ENCODE results near the gene RBBP8NL. TPM values are rescaled to one million over a fixed set of nuclear protein-coding genes. Genes with fewer than 3 reads are reported as not detected.

Gene RBBP8NL
- polyA plus RNA-seq, 2 of the 4 experiments (the other 2 are of a cell fraction), result not detected

- TF ChIP-seq GATA3 (IDR thresholded peaks at IDR 0.05; ENCODE audit: borderline replicate concordance), result peak; percentile 14; the same call in 1 of the 2 replicates
- TF ChIP-seq ZSCAN20 (CRISPR knock-in tag; IDR thresholded peaks at IDR 0.05), result no peak
- TF ChIP-seq RNF2 (IDR thresholded peaks at IDR 0.05; ENCODE audit: borderline replicate concordance, low read depth), result peak; percentile 65; the same call in 1 of the 2 replicates
- no peak for TF ChIP-seq NPAS2 (CRISPR knock-in tag; IDR thresholded peaks at IDR 0.05; ENCODE audit: borderline replicate concordance)
- TF ChIP-seq HOXA7 (CRISPR knock-in tag; IDR thresholded peaks at IDR 0.05), result no peak
- TF ChIP-seq TP53 (CRISPR knock-in tag; IDR thresholded peaks at IDR 0.05), result no peak
- TF ChIP-seq TFCP2L1 (CRISPR knock-in tag; IDR thresholded peaks at IDR 0.05), result no peak
- no peak for TF ChIP-seq CHD4 (IDR thresholded peaks at IDR 0.05; ENCODE audit: borderline replicate concordance)
- TF ChIP-seq EP300 (IDR thresholded peaks at IDR 0.05), result no peak
- TF ChIP-seq MAX (IDR thresholded peaks at IDR 0.05), result peak; percentile 54; the same call in 1 of the 2 replicates
- TF ChIP-seq ATOH8 (CRISPR knock-in tag; IDR thresholded peaks at IDR 0.05; ENCODE audit: low read depth), result no peak
- no peak for TF ChIP-seq HES2 (IDR thresholded peaks at IDR 0.05)
- TF ChIP-seq PHF8 (IDR thresholded peaks at IDR 0.05; ENCODE audit: borderline replicate concordance, low read depth), result 0 out of 2 replicates have a peak, but pooled peaks have one; percentile 14
- H3K4me1 ChIP-seq, result peaks cover 60% of the 10 kb centered on the region
- peak overlapping the region; percentile 97 to 99 for H3K27ac ChIP-seq
- POLR2A ChIA-PET, result interaction anchor here (0.7 to 5.0 kb wide), 4 partner anchors 9 to 63 kb away, joined by 3 to 61 read pairs (median 16); partner anchors contain the start of gene ADRM1
- FAIRE-seq (no peak), DNase-seq (ENCODE audit: low read depth in 1 of 2, low spot score in 1 of 2) (peak in 1 of 2 experiments; percentile 65), ATAC-seq (peak in 1 of 2 experiments; percentile 1; a peak in 2 of 6 replicates)
- WGBS (ENCODE audit: missing lambda C conversion rate), result 1% methylated on average over 25 of the region's 72 CpGs
- peak overlapping the region; percentile 91 for H3K4me2 ChIP-seq
- H3K4me3 ChIP-seq, result peak overlapping the region; percentile 100
- H3K9me3 ChIP-seq, result no peaks in the 10 kb centered on the region
- CTCF ChIA-PET, result interaction anchor here (6.5 to 12.6 kb wide), 4 partner anchors 9 to 65 kb away, joined by 42 to 290 read pairs (median 100); partner anchors contain the start of gene ADRM1
Observed at GRCh38 chr20:62366370-62367135, 60.8 kb downstream of the RBBP8NL start.

GRCh38 chr20:62365814-62366369 lies 61.4 kb downstream of the RBBP8NL start:
- Histone ChIP-seq H3K27ac (peak overlapping the region; percentile 97 to 99), H3K4me3 (peak overlapping the region; percentile 100), H3K9me3 (no peaks in the 10 kb centered on the region), H3K4me1 (peaks cover 60% of the 10 kb centered on the region), H3K4me2 (peak overlapping the region; percentile 91)
- ATAC-seq (peak in 1 of 2 experiments; percentile 30; a peak in 3 of 6 replicates), DNase-seq (ENCODE audit: low read depth in 1 of 2, low spot score in 1 of 2) (peak in 1 of 2 experiments; percentile 85), FAIRE-seq (no peak)
- CTCF ChIA-PET, result interaction anchor here (1.4 to 12.6 kb wide), 6 partner anchors 9 to 64 kb away, joined by 9 to 290 read pairs (median 68); partner anchors contain the start of gene ADRM1
- 8% methylated on average over 2 of the region's 10 CpGs for WGBS (ENCODE audit: missing lambda C conversion rate)
- POLR2A ChIA-PET, result interaction anchor here (0.7 to 5.0 kb wide), 5 partner anchors 8 to 62 kb away, joined by 3 to 61 read pairs (median 6); partner anchors contain the start of genes ADRM1 and RPS21
- 0 out of 3 replicates have a peak, but pooled peaks have one; percentile 17 for TF ChIP-seq BCL3 (IDR thresholded peaks at IDR 0.05)
- no peak; the same call in 1 of the 2 replicates for TF ChIP-seq GATA3 (IDR thresholded peaks at IDR 0.05; ENCODE audit: borderline replicate concordance)
- no peak for TF ChIP-seq SMC3 (IDR thresholded peaks at IDR 0.05)
- no peak for TF ChIP-seq HEYL (CRISPR knock-in tag; IDR thresholded peaks at IDR 0.05)
- no peak for TF ChIP-seq ZFP36 (IDR thresholded peaks at IDR 0.05; ENCODE audit: borderline replicate concordance, partially characterized antibody)
- no peak for TF ChIP-seq NPAS2 (CRISPR knock-in tag; IDR thresholded peaks at IDR 0.05; ENCODE audit: borderline replicate concordance)
- no peak for TF ChIP-seq E2F6 (IDR thresholded peaks at IDR 0.05; ENCODE audit: borderline replicate concordance, low read depth)
- TF ChIP-seq KDM5A (IDR thresholded peaks at IDR 0.05), result no peak
- TF ChIP-seq JUN (IDR thresholded peaks at IDR 0.05), result peak in 1 of 2 experiments; percentile 54; a peak in 2 of 5 replicates
- TF ChIP-seq POLR2A (IDR thresholded peaks at IDR 0.05; ENCODE audit: low read length), result peak; percentile 39
- no peak for TF ChIP-seq RCOR1 (IDR thresholded peaks at IDR 0.05; ENCODE audit: low read depth, low read length)
- no peak for TF ChIP-seq CBX8 (IDR thresholded peaks at IDR 0.05)
- no peak for TF ChIP-seq RNF2 (IDR thresholded peaks at IDR 0.05; ENCODE audit: borderline replicate concordance, low read depth)
- no peak for TF ChIP-seq CTCF (IDR thresholded peaks at IDR 0.05)
- TF ChIP-seq POLR2AphosphoS2 (conservative IDR thresholded peaks at IDR 0.05; ENCODE audit: low read length), result no peak
- peak; percentile 48; the same call in 1 of the 2 replicates for TF ChIP-seq MAZ (IDR thresholded peaks at IDR 0.05; ENCODE audit: borderline replicate concordance, low read depth, low read length)
- TF ChIP-seq TFCP2L1 (CRISPR knock-in tag; IDR thresholded peaks at IDR 0.05), result no peak
- TF ChIP-seq BHLHE40 (IDR thresholded peaks at IDR 0.05; ENCODE audit: low read depth, low read length), result no peak
- TF ChIP-seq HOXB13 (CRISPR knock-in tag; IDR thresholded peaks at IDR 0.05; ENCODE audit: low read depth), result no peak
